GM18526 (cell line): ENCODE results near the gene ZFR2.

Source experiments
- POLR2A ChIP-seq: IDR thresholded peaks from 3 replicates; pipeline ENCODE4 v1.6.1; 2011; ENCODE audit not compliant: insufficient read length; ENCODE audit errors: extremely low read depth

The ZFR2 gene

DNA sequence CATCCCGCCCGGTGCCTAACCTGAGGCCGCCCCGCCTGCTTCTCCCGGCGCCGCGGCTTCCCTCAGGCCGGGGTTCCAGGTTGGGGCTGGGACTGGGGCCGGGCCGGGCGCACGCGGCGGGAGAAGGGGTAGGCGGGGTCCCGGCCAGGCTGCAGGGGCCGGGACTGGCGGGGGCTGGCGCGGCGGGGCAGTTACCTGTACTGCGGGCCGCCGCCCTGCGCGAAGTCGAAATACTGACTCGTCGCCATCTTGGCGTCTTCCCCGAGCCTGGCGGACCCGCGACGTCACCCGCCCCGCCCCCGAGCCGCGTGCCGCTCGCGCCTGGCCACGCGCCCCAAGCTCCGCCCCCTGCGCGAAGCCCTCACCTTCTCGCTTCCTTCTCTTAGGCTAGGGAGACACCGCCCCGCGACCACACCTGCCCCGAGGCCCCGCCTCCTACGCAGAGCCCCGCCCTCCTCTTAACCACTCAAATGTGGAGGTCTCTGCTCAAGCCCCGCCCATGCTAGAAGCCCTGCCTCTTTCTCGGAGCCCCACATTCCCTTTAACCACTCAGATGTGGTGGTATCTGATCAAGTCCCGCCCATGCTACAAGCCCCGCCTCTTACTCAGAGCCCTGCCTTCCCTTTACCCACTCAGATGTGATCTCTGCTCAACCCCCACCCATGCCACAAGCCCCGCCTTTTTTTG lies at the start of gene ZFR2:
TSS of gene ZFR2 (minus strand) at position 269 of the 687 bp plus-strand sequence. CDS start at position 248, 21 bp downstream.
- TF ChIP-seq POLR2A = no peak

DNA sequence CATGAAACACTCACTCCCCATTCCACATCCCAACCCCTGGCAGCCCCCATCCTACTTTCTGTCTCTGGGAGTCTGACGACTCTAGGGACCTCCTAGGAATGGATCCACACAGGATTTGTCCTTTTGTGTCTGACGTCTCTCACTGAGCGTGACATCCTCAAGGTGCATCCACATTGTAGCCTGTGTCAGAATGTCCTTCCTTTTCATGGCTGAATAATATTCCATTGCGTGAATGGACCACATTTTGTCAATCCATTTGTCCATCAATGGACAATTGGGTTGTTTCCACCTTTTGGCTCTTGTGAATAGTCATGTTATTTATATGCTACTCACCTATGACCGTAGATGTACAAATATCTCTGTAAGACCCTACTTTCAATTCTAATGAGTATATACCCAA lies 47.2 kb upstream of the ZFR2 start:
- TF ChIP-seq POLR2A = no peak

GRCh38 chr19:3914199-3914598 lies 45.4 kb upstream of the ZFR2 start:
- TF ChIP-seq POLR2A = no peak

- no peak for TF ChIP-seq POLR2A
Measured at GRCh38 chr19:3910105-3910504, 41.3 kb upstream of the ZFR2 start.

GRCh38 chr19:3908266-3909054 lies 39.6 kb upstream of the ZFR2 start:
- TF ChIP-seq POLR2A = no peak

DNA sequence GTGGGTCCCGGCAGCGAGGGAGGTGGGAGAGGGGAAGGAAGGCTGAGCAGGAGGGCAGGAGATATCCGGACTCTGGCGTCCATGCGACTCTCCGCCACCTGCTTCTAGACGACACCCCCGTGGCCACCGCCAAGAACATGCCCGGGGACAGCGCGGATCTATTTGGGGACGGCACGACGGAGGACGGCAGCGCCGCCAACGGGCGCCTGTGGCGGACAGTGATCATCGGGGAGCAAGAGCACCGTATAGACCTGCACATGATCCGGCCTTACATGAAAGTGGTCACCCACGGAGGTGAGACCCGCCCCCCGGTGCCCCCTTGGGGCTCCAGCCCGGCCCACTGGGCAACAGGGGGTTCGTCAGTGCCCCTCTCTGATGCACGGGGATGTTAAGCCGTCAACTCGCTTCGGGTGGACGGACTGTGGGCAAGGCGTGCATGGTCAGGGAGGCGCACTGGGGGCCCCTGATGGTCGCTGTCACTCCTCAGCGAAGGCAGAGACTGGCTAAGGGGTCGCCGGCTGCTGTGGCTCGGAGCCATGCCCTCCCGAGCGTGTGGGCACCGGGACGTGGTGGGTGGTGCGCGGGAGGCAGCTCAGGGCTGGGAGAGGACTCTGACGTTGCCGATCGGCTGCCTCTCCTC lies 38.9 kb upstream of the ZFR2 start:
- no peak for TF ChIP-seq POLR2A

DNA sequence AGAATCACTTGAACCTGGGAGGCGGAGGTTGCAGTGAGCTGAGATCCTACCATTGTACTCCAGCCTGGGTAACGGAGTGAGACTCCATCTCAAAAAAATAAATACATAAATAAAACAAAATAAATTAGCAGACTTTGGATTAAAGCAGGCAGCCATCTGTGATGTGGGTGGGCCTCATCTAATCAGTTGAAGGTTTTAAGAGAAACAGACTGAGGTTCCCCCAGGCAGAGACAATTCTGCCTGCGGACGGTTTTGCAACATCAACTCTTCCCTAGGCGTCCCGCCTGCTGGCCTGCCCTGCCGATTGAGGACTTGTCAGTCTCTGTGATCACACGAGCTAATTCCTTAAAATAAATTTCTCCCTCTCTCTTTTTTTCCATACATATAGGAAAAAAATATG lies 35.4 kb upstream of the ZFR2 start:
- TF ChIP-seq POLR2A = no peak

DNA sequence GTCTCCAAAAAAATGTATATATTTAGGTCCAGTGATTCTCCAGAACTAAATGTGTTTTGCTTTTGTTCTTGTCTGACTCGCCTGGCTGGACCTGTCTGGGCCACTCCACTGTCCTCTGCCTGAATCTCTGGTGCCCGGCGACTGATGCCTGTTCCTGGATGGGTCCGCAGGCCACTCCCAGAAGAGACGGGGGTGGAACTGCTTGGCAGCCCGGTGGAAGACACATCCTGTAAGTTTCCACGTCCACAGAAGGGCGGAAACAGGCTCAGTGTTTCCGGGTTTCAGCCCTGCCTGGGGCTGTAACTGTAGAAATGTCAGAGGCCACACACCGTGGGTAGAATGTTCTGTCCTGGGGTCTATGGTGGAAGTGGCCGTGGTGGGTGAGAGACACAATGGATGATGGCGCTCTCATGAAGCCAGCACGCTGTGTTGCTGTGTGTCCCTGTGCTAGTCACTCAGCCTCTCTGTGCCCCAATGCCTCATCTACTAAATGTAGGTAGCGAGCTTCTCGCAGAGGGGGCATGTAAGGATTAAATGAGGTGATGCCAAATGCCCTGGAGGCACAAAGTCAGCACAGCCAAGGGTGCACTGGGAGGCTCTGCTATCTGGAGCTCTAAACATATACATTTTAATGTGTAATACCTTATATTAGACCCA lies 33.6 kb upstream of the ZFR2 start:
- TF ChIP-seq POLR2A = no peak

DNA sequence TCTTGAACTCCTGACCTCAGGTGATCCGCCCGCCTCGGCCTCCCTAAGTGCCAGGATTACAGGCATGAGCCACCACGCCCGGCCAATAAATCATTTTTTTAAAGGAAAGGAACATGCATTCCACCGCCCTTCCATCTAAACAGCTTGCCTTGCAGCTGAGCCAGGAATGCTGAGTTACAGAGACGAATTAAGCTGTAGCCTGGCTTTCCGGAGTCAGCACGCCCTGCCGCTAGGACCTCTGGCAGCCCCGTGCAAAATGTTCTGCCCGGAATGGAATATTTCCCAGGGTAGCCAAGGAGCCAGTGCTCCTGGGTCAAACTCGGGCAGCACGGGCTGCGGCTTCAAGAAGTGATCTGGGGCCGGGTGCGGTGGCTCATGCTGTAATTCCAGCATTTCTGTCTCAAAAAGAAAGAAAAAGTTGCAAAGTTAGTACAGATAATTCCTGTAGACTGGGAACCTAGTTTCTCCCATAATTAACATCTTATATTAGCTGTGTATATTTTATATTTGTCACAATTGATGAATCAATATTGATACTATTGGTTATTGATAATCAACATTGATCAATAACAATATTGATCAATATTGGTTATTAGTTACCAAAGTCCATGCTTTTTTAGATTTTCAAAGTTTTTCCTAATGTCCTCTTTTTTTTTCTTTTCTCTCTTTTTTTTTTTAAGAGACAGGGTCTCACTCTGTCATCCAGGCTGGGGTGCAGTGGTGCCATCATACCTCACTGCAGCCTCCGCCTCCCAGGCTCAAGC lies 30.9 kb upstream of the ZFR2 start:
- TF ChIP-seq POLR2A = no peak

GRCh38 chr19:3898426-3898825 lies 29.6 kb upstream of the ZFR2 start:
- TF ChIP-seq POLR2A = no peak

GRCh38 chr19:3897936-3898335 lies 29.1 kb upstream of the ZFR2 start:
- no peak for TF ChIP-seq POLR2A

- TF ChIP-seq POLR2A = no peak
Measured at GRCh38 chr19:3895788-3896187, 26.9 kb upstream of the ZFR2 start.

DNA sequence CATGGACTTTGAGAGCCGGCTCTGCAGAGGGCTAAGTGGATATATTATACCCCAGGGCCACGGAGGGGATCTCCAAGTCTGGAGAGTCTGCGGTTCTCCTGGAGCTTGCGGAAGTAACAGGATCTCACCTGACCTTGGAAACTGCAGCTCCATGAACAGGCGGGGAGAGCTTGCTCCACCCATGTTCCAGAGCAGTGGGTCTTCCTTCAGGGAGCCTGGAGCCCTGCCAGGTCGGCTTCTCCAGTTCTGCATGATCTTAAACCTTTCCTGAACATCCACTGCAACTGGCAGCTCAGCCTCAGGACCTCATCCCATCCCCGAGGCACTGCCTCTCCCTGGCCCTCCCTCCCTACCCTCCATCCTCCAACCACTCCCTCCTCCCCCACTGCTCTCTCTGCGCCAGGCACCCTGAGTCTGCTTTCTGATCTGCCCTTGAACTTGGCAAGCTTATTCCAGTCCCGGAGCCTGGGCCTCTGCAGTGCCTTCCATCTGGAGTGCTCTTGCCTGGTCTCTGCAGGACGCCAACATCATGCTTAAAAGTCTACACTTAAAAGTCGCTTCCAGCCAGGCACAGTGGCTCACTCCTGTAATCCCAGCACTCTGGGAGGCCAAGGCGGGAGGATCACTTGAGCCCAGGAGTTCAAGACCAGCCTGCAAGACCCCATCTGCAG lies 24.8 kb upstream of the ZFR2 start:
- no peak for TF ChIP-seq POLR2A

GRCh38 chr19:3890591-3890990 lies 21.8 kb upstream of the ZFR2 start:
- TF ChIP-seq POLR2A = no peak
